Endothelial cell of coronary artery (primary cell): ENCODE measurements around the gene ARNT2. TPM values are rescaled to one million over a fixed set of nuclear protein-coding genes. Genes with fewer than 3 reads are reported as not detected.

ENCODE experiments used
- total RNA-seq: library from RNA; depleted of rRNA; stranded (reverse); fragments of >200 nt; gene quantifications from 2 replicates; pipeline ENCODE4 v1.2.3, GENCODE V29; 2014

The ARNT2 gene
- 0.09 TPM in 2 replicates for total RNA-seq

DNA sequence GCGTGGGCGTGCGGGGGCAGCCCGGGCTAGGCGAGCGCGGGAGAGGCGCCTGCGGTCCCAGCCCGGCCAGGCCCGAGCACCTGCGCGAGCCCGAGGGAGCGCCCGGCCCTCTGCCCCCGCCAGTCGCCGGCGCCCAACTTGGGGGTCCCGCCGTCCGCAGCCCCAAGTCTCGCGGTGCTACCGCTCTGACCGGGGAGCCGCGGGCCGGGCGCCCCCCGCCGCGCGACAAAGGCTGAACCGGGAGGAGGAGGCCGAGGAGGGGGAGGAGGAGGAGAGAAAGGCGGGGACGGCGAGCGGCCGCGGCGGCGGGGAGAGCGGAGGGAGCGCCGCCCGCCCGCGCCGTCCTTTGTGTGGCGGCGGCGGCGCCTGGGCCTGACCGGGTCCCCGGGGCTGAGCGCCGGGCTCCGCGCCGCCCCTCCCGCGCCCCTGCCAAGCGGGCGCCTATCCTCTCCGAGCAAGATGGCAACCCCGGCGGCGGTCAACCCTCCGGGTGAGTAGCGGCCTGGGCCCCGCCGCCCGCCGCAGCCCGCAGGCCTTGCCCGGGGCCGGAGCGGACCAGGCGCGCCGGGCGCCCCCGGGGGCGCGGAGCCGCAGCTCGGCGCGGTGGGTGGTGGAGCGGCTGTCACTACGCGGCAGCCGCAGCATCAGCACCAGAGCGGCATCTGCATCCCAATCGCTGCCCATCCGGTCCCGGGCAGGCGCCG lies at the start of gene ARNT2:
ARNT2 (plus strand) TSS at position 326 of the 704 bp plus-strand sequence; CDS start at position 460, 134 bp downstream.

Other genes starting within 250 kb of the ARNT2 start
- not detected in 2 replicates for gene CTXND1, start 152.2 kb upstream of the ARNT2 start, total RNA-seq